NCI-H446 (cell line): ENCODE data around the gene STK39.
"Not testable (repeated sequence)": the region's sequence is repeated elsewhere in the genome, so short reads cannot be mapped to it uniquely, and the experiment has no call there.

Experiments used
- DNase-seq, 2 experiments: peaks; one replicate each; lab custom pipeline; 2025; lab: John Stamatoyannopoulos, UW

STK39 gene

DNA sequence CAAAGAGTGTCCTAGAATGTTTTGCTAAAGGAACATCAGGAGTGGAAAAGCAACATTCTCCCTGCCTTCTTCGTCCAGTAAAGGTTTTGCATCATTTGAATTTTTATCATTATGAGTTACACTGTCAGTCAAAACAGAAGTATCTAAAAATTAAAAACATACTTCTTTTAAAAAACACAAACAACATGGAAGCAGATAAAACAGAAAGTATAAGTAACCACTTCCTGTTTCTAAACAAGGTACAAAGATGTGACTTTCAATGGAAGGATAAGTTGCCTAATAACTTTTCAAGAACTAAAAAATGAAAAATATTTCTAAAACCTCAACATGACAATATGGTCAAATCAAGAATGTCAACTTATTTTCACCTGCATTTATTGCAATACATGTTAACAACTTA, 158.2 kb downstream of the STK39 start:
- no peak for DNase-seq

DNA sequence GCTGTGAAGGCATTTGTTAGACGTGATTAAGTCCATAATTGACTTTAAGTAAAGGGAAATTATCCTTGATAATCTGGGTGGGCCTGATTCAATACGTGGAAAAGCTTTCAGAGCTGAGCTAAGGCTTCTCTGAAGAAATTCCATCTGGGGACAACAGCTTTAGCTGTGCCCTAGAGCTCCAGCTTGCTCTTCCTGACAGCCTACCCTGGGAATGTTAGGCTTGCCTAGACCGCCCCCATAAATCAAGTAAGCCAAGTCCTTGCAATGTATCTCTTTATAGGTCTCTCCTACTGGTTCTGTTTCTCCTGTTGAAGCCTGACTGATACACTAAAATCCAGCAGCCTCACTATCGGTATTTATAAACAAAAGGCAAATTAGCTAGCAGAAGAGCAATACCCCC, 160.0 kb downstream of the STK39 start:
- DNase-seq: no peak

DNA sequence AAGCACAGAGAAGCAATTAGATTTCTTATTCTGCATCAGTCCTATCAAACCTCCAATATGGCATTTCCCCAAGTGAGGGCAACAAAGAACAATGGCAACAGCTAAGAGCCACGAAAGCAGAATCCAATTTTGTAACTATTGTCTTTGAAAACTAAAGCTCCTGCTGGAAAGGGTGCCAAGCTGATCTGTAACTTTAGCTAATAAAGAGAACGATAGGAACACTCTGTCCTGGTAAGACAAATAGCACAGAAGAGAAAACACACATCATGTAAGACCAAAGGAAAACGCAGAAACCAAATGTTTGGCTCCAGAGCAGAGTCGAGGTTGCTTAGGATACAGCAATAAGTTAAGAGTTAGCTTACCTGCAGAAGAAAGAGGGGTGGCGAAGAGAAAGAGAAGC, 160.5 kb downstream of the STK39 start:
- DNase-seq: no peak

DNA sequence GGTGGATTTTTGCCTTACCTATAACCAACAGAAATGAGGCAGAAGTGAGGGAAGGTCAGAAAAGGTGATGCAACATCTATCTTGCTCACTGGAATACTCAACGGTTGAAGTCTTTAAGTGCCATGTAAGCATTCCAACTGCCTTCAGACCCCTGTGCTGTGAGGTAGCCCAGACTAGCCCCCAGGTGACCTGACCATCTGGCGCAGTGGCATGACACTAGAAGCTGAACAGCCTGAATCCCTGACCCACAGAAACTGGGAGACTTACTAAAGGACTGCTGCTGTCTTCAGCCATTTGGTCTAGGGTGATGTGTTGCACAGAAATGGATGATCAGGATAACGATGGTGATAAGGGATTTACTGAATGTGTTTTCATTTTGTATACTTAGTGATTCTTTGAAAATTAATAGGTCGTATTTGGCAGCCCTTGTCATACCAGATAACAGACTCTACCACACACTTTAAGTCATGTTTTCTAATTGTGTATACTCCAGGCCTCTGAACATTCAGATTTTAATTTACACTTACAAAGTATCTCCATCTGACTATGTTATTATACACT, 161.5 kb downstream of the STK39 start:
- DNase-seq: no peak

DNA sequence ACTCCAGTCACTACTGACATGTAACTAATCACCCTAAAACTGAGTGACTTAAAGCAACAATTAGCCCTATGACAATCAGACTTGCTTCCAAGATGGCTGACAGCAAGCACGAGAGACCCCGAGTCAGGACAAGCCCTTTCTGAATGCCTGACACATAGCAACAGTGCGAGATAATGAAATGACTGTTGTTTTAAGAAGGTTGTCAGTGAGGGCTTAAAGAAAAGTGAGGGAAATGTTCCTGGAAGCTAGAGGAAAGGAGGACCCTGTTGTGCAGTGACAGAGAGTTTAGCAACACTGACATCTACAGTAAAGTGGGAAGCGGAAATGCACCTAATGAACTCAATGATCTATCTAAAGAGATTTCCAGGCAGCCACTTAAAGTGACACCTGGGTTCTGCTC, 163.1 kb downstream of the STK39 start:
- no peak for DNase-seq

DNA sequence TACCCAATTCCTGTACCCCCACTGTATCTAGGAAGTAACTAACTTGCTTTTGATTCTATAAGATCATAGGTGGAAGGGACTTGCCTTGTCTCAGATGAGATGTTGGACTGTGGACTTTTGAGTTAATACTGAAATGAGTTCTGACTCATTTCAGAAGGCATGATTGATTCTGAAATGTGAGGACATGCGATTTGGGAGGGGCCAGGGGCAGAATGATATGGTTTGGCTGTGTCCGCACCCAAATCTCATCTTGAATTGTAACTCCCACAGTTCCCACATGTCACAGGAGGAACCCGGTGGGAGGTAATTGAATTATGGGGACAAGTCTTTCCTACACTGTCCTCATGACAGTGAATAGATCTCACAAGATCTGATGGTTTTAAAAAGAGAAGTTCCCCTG, 165.9 kb downstream of the STK39 start:
- DNase-seq: not testable (repeated sequence)

DNA sequence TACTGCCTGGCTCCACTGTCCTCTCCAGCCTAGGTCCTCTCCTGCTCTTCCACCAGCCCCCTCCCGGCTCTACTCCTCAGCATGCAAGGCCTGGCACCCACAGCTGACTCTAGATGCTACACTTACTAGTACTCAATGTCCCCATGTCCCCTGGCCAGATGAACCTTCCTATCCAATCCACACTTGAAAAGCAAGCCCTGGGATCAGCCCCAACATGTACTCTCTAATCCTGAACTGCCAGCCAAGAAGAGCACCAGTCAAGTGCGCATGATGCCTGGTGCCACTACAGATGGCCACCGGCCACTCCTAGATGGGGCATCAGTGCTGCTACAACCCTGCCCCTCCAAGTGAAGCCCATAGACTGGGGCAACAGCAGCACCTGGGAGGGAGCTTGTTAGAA, 168.2 kb downstream of the STK39 start:
- DNase-seq: peak in 1 of 2 experiments; percentile 14

DNA sequence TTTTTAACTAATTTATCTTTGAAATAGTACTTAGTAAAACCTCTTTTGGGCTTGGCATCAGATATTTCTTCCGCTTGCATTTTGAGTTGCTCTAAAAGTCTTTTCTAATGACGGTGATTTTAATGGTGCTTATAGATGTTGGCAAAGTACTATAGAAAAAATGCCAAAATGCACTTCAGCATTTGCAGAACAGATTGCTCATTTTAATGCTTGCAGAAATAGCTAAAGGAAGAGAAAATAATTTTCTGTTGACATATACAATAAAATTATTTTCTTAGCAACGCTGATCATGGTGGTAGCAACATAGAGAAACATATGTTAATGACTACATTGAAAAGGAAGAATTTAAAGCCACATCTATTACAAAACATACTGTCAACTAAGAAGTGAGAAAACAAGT, 170.7 kb downstream of the STK39 start:
- peak; percentile 6 to 29 for DNase-seq

DNA sequence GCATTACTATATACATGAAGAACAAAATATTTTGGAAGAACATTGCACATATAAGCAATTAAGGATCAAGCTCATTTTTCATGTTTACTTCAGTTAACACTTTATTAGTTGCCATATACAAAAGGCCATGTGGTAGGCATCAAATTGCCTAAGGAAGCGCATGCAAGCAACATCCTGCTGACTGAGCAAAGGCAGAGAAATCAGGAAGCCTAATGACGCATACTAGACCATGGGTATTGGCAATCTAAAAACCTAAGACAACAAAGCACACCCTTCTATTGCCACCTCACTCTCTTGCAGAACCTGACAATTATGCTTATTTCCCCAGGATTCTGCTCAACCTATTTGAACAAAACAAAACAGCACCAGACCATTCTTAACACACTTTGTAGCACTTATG, 171.9 kb downstream of the STK39 start:
- no peak for DNase-seq

DNA sequence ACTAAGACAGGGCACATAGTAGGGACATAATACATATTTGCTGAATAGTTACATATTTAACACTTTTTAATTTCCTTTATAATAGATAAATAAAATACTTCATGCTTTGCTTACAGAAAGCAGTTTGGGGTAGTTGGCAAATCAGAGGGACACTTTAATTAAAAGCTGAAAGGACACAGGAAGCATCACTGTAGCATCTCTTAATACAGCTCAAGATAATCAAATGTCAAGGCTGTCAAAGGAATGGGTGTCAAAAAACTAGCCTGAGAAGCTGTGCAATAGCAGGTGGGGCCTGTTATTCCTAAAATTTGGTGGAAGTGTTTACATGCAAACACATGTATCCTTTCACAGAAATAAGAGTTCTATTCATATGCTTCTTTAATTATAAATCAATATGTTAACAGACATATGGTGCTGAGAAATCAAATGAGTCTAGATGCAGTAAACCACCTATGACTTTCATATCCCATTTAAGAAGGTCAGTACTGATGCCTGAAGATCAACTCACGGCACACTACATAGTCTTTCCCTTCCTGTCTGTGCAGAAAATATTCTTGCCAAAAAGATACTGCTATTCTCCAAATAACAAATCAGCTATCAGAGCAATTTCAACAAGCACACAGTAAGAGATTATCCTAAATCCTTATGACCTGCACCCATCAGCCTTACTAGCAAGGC, 174.6 kb downstream of the STK39 start:
- DNase-seq: no peak

DNA sequence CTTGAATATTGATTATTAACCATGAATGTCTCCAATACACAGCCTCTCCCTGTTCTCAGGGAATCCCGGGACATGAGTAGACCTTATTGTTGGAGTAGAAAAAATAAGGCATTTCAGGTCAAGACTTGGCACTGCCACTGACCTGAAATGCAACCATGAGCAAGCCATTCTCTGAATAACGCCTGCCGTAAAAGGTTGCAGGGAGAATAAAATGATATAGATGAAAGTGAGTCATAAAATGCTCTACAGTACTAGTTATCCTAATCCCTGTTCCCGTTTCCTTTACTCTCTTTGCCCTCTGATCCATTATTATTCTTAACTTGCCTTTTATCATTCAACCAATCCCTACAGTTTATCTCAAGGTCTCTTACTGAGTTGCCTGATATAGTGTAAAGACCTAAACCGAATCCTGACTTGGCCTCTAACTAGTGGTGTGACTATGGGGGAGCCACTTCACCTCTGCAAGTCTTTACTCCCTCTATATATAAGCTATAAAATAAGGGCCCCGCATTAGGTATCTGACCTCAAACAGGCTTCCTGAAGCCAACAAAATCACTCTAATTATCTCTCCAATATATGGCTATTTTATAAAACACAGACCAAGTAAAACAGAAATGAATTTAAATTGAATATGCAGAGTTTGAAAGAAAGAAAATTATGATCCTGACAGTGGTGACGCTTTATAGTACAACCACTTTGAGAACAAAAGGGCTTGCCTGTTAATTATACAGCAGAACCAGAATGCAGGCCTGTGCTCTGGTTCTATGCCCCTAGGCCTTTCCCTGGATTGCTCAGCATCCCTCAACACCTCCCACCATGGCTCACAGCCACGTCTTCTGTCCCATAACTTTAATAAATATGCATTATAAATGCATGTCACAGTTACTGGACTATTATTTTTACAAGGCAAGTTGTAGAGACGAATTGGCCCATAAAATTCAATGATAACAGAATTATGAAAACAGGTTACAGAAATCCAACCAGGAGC, 183.1 kb downstream of the STK39 start:
- DNase-seq: no peak

DNA sequence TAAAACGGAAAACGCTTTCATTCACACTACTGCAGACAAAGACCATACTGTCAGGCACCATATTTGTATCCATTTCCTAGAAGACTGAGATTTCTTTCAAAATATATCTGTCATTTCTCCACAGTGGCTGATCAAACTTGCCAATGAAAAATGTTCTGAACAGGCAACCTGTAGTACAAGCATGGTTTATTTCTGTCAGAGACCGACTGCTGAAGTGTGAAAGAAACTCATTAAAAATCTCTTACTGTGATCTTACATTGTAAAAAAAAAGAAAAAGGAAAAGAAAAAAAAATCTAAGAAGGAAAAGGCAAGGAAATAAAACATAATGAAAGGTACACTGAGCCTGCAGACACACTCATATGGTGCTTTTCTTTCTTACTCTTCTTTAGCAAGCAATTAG, 184.5 kb downstream of the STK39 start:
- no peak for DNase-seq

DNA sequence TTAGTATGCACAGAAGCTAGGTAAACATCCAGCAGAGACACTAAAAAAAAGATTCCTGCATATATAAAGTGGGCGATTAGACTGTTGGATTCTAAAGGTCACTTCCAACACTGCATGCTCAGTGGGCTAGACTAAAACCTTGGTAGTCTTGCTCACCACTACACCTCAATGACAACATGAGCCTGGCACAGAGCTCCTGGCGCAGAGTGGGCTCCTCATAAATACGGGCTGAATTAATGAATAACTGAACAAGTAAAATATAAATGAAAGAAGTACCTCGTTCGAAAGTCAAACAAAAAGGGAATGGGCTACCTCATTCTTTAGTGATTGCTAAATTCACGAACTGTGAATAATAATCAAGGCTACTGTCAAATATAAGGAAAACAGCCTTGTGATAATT, 185.3 kb downstream of the STK39 start:
- no peak for DNase-seq

DNA sequence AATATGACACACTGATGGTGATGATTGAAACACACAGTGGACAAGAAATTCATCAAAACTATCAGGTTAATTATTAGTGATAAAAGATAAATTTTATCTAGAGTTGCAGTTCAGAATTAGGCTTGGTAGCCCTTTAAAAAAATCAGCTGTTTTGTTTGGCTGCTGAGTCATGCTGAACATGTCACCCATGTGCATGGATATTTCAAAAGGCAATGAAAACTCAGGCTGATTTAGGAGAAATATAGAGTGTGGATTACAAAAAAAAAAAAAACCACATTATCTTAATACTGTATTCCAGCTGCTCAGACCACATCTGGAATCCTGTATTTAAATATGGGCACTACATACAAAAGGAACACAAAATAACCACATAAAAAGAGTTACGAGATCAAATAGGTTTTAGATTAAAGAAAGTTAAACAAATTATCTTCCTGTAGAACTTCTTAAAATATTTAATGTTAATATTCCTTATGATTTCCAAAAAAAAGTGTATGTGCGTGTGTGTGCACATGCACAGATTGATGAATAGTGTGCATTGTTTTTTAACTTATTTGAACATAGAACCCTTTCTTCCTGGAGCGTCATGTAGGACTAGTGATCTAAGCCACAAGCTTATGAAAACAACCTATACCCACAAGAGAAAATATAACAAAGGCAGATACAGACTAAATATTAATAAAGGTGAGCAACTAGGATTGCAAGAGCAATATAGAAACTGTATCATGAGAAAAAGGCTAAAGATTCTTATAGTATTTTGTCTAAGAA, 186.2 kb downstream of the STK39 start:
- no peak for DNase-seq

DNA sequence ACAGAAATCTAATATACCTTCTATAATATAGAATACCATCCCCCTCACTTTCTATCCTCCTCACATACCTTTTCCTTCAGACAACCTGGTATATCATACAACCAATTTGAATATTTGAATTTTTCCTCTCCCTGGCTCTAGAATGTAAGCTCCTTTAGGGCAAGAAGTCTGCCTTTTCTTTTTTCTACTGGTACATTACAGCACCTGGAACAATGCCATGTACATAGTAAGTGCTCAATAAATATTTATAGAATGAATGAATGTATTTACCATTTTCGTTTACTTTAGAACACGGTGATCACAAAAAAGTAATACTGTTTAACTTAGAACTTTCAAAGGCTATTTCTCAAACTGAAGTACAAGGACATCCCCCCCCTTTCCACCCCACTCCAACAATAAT, 187.6 kb downstream of the STK39 start:
- DNase-seq: no peak

DNA sequence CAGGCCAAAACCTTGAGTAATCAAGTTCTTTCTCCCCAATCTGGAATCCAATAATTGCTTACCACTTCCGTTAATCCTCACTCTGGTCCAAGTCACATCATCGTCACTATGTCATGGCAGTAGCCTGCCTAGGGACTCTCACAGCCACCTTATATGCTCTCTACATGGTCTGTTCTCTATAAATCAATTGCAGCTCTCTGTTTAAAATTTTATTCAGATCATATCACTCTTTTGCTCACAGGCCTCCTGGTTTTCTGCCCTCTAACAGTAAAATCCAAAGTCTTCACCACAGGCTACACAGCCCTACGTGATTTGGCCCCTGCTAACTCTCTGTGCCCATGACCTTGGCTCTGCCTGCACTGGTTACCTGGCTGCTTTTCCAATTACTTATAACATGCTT, 188.7 kb downstream of the STK39 start:
- DNase-seq: no peak

DNA sequence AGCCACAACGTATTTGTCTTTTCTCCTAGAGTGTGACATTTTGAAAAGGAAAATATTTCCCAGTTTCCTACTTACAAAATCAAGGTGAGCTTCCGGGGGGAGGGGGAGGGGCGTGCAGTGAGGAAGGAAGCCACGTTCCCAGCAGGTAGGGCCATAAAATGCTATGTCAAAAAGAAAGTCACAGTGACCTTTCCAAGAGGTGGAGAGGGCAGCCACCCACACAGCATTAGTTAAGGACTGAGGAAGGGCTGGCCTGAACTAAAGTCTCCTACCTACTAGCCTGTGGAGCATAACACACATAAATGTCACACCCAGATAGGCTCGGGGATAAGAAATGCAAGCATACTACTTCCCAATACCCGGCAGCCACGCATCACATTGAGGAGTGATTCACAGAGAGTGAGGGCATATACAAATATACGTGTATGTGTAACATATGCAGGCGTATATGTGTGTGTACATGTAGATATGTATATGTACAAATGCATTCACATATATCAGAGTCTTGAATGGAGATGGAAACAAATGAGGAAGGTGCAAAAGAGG, 191.1 kb downstream of the STK39 start:
- no peak for DNase-seq

DNA sequence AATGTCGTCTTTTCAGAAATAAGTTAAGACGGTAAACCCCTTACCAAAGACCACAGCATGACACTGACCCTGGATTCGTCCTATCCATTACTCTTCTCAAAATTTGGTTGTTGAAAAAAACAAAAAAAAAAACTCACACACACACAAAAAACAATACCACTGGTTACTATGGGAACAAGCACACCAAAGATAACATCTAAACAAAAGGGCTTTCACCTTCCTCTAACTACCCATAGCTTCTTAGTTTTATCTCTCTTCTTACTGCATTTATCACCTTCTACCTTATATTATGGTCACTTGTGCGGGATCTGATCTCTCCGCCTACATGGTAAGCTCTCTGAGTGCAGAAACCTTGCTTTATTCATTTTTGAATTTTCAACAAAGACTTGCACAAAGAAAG, 192.7 kb downstream of the STK39 start:
- no peak for DNase-seq

DNA sequence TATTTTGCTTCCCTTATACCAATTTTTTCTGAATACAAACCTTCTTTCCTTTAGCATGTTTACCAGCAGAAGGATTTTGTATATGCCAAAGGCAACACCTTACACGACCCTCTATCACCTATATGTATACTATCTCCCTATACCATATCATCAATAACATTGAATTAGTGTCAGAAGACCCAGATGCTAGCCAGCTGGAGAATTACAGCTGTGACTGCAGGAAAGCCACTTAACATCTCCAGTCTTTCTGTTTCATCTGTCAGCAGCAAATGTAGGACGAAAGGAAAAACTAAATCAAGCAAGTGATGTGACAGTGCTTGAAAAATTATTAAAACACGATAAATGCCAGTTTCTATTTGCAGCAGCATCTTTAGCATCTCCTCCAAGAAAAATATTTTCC, 193.7 kb downstream of the STK39 start:
- no peak for DNase-seq

DNA sequence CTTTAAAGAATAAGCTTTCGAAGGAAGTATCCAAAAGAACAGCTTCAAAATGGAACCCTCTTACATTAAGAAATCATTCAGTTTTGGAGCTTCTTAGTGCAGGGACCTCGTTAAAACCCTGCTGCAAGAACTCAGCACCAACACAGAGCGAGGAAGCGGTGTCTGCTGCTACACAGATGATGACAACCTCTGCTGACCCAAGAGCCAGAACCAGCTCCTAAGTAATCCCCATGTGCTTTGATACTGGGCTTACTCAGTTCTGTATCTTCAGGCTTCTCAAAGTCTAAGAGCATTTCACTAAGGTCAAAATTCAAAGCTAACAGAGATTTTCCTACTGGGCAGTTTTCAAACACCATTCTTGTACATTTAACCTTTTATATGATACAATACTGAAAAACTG, 194.6 kb downstream of the STK39 start:
- DNase-seq: no peak

DNA sequence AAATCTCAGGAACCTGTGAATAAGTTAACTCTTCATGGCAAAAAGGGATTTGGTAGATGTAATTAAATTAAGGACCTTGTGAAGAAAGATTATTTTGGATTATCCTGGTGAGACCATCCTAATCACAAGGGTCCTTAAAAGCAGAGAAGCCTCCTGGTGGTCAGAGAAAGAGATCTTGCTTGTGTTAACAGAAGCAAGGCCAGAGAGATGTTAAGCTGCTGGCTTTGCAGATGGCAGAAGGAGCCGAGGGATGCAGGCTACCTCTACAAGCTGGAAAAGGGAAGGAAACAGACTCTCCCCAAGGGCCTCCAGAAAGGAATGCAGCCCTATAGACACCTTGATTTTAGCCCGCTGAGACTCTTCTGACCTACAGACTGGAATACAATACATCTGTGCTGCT, 197.0 kb downstream of the STK39 start:
- no peak for DNase-seq

DNA sequence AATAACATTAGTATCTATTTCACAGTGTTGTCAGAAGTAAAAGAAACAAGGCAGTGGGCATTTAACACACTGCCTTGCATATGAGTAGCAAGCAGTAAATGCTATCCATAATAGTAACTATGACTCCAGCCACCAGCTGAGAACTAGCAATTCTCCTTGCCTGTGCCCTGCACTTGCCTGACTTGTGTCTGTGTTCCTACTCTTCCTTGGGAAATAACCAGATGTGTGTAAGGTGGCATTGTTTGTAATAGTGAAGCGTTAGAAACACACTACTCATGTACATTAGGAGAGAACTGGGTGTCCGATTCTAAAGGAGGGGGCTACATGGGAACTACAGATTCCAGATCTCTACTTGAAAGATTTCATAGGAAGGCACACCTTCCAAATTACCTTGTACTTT, 197.8 kb downstream of the STK39 start:
- DNase-seq: no peak
